ENCODE data around the gene PCGF1. TPM values are rescaled to one million over a fixed set of nuclear protein-coding genes. Genes with fewer than 3 reads are reported as not detected.
"Not testable (repeated sequence)": the region's sequence is repeated elsewhere in the genome, so short reads cannot be mapped to it uniquely, and the experiment has no call there.

The PCGF1 gene
- total RNA-seq, 1 experiment from 2014 or later = 51.1 TPM

GRCh38 chr2:74481961-74482800 lies 25.3 kb downstream of the PCGF1 start:
- DNase-seq (ENCODE audit: extremely low read depth, low read depth) = no peak

DNA sequence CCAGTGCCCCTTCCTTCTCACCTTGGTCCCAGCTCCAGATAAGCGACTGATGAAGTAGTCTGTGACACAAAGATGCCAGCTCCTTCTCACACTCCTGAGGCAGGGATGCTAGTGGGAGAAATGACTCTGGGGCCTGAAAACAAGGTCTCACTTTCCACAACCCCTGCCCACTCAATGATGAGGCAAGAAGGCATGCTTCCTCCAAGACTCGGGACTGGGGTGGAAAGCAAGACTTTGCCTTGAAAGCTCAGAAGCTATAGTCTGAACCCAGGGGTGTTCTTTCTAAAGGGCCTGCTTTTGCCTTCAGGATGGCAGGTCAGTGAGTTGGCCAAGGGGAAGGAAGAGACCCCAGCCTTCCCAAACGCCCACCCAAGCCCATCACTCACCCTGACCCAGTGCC lies 26.1 kb downstream of the PCGF1 start:
- no peak for DNase-seq (ENCODE audit: extremely low read depth, low read depth)

- no peak for DNase-seq (ENCODE audit: extremely low read depth, low read depth)
These were observed 32.6 kb downstream of the PCGF1 start for GRCh38 chr2:74474899-74475298.

DNA sequence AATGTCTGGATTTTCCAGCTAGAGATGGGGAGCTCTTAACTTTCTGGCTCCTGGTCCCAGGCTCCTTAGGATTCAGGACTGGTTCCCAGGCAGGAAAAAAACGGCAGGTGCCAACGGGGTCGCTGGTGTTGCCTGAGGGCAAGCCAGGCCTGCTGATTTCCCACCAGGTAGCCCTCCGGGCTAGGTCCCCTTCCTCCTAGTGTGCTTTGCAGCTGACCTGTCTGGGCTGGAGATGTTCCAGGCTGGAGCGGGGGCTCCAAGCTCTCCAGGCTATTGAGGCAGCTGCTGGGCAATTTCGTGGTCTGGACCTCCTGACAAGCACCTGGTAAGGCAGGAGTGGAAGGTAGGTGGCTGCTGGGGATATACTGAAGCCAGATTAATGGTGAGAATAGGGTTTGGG lies 33.0 kb downstream of the PCGF1 start:
- no peak for DNase-seq (ENCODE audit: extremely low read depth, low read depth)

GRCh38 chr2:74472945-74473258 lies 34.6 kb downstream of the PCGF1 start:
- DNase-seq (ENCODE audit: extremely low read depth, low read depth) = no peak

DNA sequence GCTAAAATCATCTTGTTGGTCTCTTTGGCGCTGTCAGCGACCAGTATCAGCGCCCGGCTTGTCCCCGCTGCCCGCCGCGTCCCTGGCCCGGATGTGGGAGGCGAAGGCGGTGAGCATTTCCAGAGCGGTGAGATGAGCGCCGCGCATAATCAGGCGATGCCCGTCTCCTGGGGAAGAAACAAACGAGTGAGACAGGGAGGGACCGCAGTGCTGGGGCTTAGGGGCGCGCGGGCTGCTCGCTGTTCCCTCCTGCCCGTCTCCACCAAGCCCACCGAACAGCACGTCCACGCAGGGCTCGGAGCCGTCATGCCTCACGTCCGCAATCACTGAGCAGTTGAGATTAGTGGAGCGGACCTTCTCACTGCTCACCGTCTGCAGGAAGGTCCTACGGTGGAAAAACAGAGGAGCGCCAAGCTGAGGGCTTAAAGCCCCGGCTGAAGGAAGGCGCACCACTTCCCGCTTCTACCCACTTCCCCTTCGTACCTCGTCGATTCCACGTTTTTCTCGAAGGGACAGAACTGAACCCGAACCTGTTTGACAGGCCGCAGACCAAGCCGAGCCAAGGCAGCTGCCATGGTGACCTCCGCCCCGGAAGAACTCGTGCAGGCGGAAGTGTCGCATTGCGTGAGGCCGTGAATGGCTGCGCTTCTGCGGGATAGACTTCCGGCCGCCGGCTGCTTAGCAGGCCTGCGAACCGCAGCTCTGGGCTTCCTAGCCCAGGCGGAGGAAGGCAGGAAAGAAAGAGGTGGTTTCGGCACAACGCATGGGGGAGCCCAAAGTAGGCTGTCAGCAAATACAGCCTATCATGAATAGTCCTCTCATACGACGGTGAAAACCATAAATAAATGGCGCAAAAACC lies 35.2 kb downstream of the PCGF1 start, which contains the start of gene MRPL53:
MRPL53 (minus strand) TSS at position 595 of the 859 bp plus-strand sequence; CDS start at position 575, 20 bp downstream.
- peak; percentile 91 for DNase-seq (ENCODE audit: extremely low read depth, low read depth)

GRCh38 chr2:74471332-74472065 lies 36.0 kb downstream of the PCGF1 start:
- DNase-seq (ENCODE audit: extremely low read depth, low read depth) = no peak

DNA sequence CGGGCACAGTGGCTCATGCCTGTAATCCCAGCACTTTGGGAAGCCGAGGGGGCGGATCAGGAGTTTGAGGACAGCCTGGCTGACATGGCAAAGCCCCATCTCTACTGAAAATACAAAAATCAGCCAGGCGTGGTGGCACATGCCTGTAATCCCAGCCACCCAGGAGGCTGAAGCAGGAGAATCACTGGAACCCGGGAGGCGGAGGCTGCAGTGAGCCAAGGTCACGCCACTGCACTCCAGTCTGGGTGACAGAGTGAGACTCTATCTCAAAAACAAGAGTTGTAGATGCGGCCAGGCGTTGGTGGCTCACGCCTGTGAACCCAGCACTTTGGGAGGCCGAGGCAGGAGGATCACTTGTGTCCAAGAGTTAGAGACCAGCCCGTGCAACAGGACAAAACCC lies 36.8 kb downstream of the PCGF1 start:
- DNase-seq (ENCODE audit: extremely low read depth, low read depth) = not testable (repeated sequence)

DNA sequence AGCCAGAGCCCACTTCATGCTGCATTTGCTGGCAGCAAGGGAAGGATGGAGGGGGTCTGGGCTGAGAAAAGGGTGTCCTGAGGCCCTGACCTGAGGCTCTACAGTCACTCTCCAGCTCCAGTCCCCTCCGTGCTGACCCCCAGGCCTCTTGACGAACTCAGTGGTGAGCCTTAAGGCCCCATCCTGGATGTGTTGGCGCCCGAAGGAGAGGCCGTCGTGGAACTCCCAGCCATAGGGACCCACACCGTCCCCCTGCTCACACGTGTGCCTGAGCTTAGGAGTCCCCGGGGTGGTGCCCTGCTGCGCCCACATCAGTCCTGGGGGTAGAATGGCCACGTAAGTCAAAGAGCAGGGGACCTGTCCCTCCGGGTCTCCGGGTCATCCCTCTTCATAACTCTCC lies 43.1 kb downstream of the PCGF1 start:
- DNase-seq (ENCODE audit: extremely low read depth, low read depth) = no peak

DNA sequence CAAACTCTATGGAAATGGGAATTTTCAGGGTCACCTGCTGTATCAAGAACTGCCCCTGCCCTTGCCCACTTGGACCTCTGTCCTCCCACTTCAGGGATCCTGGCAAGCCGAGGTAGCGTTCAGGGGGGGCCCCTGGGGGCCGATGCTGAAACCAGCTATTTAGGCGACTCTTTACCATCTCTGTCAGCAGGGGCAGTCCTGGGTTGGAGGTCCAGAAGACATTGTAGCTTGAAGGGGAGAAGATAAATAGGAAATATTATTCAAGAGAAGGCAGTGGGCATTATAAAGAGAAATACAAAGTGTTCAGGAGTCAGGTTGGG lies 44.7 kb downstream of the PCGF1 start:
- no peak for DNase-seq (ENCODE audit: extremely low read depth, low read depth)

GRCh38 chr2:74462054-74462785 lies 45.3 kb downstream of the PCGF1 start:
- DNase-seq (ENCODE audit: extremely low read depth, low read depth) = no peak

- DNase-seq (ENCODE audit: extremely low read depth, low read depth) = no peak
These were observed 46.1 kb downstream of the PCGF1 start for GRCh38 chr2:74461187-74462053.

DNA sequence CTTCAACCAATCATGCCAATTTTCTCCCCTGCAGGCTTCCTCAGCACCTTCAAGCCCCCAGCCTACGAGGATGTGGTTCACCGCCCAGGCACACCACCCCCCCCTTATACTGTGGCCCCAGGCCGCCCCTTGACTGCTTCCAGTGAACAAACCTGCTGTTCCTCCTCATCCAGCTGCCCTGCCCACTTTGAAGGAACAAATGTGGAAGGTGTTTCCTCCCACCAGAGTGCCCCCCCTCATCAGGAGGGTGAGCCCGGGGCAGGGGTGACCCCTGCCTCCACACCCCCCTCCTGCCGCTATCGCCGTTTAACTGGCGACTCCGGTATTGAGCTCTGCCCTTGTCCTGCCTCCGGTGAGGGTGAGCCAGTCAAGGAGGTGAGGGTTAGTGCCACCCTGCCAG lies 47.3 kb downstream of the PCGF1 start:
- DNase-seq (ENCODE audit: extremely low read depth, low read depth) = not testable (repeated sequence)

GRCh38 chr2:74459503-74460118 lies 47.9 kb downstream of the PCGF1 start:
- not testable (repeated sequence) for DNase-seq (ENCODE audit: extremely low read depth, low read depth)

DNA sequence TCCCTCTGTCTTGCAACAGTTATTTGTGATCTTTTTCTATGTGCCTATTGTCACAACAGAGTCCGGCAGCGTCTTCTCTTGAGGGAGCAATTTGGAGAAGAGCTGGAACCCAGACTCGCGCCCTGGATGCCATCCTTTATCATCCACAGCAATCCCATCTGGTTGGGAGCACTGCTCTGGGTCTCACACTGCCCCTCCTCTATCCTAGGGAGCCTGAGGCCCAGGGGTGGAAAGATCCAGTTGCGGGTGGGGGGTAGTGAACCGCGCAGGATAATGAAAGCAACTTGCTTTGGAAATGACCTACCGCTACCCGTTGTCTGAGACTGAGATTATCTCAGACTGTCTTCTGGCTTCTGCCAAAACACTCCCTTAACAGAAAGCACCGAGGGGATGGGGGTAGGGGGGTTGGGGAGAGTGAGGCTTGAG lies 48.5 kb downstream of the PCGF1 start:
- DNase-seq (ENCODE audit: extremely low read depth, low read depth) = no peak

- DNase-seq (ENCODE audit: extremely low read depth, low read depth) = peak; percentile 100
These were observed 49.2 kb downstream of the PCGF1 start, which contains the start of gene WBP1 for GRCh38 chr2:74458132-74458937. Gene WBP1 (plus strand): TSS chr2:74458438. CDS start chr2:74458603, 165 bp downstream.

DNA sequence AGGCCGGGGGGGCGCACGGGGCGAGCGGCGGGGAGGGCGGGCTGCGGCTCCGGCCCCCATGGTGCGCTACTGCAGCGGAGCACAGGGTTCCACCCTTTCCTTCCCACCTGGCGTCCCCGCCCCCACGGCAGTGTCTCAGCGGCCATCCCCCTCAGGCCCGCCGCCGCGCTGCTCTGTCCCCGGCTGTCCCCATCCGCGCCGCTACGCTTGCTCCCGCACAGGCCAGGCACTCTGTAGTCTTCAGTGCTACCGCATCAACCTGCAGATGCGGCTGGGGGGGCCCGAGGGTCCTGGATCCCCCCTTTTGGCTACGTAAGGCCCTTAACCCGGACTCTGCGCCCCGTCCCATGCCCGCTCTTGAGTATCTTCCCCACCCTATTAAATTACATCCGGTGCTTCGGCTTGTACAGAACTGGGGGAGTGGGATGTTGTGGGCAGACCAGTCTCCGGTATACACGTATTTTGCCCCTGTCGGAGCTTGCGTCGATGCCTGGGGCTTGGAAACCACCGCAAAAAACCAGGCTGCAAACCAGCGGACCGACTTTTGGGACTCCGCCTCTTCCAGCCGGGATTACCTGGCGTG lies 49.9 kb downstream of the PCGF1 start:
- DNase-seq (ENCODE audit: extremely low read depth, low read depth) = no peak

DNA sequence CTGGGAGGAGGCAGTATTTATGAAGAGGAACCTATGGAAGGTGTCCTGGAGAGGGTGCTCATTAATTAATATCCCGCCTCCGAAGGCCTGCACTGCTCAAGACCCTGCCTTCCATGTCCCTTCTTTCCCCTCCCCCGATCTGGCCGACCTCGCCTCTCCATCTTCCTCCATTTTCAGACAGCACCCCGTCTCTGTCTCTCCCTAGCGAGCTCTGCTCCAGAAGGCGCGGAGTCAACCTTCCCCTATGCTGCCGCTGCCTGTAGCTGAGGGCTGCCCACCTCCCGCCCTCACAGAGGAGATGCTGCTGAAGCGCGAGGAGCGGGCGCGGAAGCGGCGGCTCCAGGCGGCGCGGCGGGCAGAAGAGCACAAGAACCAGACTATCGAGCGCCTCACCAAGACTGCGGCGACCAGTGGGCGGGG lies 50.4 kb downstream of the PCGF1 start:
- no peak for DNase-seq (ENCODE audit: extremely low read depth, low read depth)

Measured in NCI-H460 (cell line).